ENCODE results near the gene MAPK12. TPM values are rescaled to one million over a fixed set of nuclear protein-coding genes. Genes with fewer than 3 reads are reported as not detected.

MAPK12 gene
- total RNA-seq, 4 donors from 2014 or later: 3.6 to 17.7 (median 5.4) TPM

DNA sequence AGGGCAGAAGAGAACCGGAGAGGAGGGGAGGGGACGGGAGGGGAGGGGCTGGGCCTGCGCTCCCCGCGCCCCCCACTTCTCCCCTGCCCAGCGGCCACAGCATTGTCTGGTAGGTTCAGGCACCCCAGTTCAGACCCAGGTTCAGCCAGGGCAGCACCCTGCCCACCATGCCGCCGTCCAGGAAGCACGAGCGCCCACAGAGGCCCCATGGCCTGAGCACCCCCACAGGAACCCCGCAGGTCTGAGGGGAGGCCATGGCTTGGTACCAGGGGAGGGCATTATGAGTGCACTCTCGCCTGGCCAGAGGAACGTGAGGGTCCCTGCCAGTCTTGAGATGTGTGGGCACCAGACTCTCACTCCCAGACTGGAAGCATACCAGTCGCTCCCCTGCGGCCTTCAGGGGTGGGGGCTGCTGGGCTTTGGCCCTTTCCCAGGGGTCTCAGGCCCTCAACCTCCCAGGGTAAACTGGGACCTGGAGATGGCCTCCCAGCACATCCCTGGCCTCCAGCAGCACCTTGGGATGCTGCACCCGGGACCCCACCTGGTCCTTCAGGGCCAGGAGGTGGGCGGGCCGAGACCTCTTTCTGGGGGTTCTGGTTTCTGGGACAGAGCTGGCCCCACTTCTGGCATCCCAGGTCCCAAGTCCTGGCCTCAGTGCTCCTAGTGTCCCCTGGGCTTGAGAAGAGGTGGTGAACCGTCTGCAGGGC lies 46.6 kb upstream of the MAPK12 start:
- TF ChIP-seq, protein P1, sequence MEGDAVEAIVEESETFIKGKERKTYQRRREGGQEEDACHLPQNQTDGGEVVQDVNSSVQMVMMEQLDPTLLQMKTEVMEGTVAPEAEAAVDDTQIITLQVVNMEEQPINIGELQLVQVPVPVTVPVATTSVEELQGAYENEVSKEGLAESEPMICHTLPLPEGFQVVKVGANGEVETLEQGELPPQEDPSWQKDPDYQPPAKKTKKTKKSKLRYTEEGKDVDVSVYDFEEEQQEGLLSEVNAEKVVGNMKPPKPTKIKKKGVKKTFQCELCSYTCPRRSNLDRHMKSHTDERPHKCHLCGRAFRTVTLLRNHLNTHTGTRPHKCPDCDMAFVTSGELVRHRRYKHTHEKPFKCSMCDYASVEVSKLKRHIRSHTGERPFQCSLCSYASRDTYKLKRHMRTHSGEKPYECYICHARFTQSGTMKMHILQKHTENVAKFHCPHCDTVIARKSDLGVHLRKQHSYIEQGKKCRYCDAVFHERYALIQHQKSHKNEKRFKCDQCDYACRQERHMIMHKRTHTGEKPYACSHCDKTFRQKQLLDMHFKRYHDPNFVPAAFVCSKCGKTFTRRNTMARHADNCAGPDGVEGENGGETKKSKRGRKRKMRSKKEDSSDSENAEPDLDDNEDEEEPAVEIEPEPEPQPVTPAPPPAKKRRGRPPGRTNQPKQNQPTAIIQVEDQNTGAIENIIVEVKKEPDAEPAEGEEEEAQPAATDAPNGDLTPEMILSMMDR (IDR thresholded peaks at IDR 0.05; ENCODE audit: low read depth): no peak

DNA sequence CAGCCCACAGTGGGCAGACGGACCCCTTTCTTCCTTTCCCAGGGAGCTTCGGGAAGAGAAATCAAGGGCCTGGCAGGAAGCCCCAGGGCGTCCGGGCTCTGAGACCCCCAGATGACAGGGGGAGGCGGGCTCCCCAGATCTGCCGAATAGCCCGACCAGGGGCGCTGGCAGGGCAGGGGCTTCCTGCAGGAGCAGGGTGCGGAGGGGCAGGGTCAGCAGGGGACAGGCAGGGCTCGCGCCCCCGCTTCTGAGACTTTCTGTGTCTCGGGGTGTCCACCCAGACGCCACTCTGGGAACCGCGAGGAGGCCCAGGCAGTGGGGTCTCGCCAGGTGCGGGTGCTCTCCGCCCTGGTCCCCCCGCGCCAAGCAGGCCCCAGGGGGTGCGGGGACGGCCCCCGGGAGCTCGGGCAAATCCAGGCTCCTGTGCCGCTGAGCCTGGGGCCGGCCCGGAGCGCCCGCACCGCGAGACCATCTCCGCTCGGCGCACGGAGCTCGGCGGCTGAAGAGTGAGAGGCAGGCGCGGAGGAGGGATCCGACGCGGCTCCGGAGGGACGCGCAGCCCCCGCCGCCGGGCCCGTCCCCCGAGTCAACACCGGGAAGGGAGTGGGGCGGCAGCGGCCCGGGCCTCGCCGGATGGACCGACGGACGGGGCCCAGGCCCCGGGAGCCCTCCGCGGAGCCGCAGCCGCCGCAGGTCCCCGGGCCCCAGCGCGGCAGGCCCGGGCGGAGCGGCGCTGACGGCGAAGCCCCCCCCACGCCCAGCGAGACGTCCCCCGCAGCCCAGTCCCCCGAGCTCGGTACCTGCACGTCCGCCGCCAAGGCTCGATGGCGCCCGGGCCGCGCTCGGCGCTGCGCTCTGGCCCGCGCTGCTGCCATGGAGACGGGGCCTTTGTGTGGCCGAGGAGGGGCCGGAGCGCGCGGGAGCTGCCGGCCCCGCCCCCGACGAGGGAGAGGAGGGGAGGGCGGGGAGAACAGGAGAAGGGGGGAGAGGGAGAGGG lies 45.6 kb upstream of the MAPK12 start, which contains the start of gene PLXNB2:
Gene PLXNB2 (minus strand): TSS at position 894 of the 997 bp plus-strand sequence. CDS start 17,062 bp downstream, outside the sequence.
- TF ChIP-seq, protein P1 (IDR thresholded peaks at IDR 0.05; ENCODE audit: low read depth): no peak

DNA sequence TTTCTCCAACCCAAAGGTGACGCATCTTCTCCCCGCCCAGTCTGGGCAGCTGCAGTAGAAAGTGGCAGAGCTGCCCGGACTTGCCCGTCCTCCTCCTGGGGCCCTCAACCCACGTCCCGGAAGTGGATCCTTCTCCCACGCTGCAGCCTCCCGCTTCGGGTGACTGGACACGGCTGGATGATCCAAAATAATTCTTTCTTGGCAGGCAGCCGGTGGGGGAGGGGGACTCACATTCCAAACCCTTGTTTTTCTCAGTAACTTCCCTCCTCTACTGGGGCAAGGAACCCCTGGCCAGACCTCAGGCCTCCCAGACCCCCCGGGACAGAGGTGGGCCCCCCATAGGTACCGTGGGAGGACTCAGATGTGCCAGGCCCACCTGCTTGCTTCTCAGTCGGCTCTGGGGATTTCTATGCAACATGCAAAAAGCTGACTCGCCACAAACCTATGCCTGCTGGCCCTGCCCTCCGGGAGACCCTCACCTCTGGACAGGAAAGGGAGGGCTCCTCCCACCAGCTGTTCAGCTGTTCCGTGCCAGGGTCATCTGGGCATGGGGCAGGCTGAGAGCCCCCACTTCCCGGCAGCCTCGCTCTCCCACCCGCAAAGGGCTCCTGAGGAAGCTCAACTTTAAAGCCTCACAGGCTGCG lies 44.6 kb upstream of the MAPK12 start:
- TF ChIP-seq, protein P1 (IDR thresholded peaks at IDR 0.05; ENCODE audit: low read depth): no peak

DNA sequence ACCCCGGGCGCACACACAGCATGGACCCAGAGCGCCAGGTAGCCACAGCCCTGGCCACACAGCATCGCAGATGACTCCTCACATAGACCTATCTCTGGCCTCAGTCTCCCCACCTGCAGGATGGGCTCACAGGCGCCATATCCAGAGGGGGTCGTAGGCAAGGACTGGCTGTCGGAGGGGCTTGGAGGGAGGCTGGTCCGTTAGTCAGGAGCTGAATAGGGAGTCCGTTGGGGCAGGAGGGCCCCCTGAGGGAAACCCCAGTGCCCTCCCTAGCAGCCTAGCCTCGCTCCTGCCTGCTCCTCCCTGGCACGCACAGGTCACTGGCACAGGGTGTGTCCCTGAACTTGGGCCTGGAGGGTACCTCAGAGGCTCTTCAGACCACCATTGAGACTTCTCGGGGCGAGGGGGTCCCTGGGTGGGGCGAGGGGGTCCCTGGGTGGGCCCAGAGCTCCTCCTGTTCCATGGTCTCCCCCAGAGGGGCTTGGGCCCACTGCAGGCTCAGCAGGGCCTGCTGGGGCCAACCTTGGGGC lies 44.0 kb upstream of the MAPK12 start:
- TF ChIP-seq, protein P1 (IDR thresholded peaks at IDR 0.05; ENCODE audit: low read depth): no peak

DNA sequence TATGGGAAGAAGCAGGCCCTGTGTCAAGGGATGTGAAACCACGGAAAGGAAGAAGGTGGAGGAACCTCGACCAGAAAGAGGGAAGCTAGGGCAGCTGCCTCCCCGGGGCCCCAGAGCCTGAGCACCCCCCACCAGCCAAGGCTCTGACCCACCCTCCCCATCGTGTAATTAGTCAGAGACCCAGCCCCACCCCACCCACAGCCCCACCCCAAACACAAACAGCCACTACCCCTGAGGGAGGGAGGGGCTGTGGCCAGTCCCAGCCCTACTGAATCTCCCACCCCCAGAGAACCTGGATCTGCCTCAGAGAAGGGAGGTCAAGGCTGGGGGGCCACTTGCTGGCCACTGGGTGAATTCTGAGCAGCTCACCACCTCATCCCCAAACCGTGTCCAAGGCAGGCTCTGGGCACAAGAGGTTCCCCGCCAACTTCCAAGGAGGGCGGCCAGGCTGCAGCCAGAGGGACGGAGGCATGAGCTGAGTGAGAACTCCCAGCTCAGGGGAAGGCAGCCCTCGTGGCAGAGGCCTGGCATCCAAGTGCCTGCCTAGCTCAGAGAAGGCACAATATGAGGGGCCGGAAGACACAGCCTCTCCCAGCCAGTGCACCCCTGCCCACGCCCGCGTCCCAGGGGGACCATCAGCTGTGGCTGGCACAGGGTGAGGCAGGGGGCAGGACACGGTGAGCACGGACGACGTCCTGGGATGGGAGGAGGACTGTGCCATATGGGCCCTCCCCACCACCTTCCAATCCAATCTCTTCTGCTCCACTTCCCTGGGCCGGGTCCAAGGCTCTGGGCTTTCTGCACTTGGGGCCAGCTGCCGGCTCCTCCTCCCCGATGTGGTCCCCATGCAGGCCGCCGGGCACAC lies 43.3 kb upstream of the MAPK12 start:
- TF ChIP-seq, protein P1 (IDR thresholded peaks at IDR 0.05; ENCODE audit: low read depth): no peak

DNA sequence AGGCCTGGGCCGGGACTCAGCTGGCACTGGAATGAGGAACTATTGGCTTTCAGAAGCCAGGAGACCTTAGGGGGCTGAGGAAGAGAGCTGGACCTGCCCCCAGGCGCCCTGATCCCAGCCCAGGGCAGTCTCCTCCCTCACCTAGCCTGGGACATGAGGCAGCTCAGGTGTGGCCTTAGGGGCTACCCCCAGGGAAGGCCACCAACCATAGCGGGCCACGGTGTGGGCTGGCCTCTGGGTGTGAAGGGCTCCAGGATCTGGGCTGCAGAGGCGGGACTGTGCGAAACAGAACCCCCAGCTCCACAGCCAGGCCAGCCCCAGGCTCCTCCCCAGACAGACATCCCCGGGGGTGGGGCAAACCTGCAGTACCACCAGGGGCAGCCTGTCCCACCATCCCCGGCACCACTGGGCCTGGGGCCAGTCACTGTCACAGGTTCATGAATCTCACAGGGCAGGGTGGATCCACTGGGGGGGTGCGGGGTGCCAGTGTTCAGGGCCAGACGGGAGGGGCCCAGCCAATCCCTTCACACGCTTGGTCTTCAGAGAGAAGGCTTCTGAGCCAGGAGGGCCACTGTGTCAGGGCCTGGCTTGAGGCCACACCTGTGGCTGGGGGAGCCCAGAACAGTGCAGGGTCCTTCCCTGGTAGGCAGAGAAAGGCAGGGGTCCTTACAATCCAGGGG lies 42.5 kb upstream of the MAPK12 start:
- TF ChIP-seq, protein P1 (IDR thresholded peaks at IDR 0.05; ENCODE audit: low read depth): no peak
